GM19438 (cell line): Measurements from ENCODE around the gene PHF21B.
"Not testable (repeated sequence)": the region's sequence is repeated elsewhere in the genome, so short reads cannot be mapped to it uniquely, and the experiment has no call there.

Experiments
- ATAC-seq: cut with Tn5 transposase; IDR thresholded peaks from one replicate; pipeline ENCODE4 v1.9.1; 2021; ENCODE audit warnings: low read depth; ENCODE audit not compliant: unreplicated experiment

Gene PHF21B

GRCh38 chr22:44903164-44903563, 106.6 kb downstream of the PHF21B start:
- ATAC-seq: not testable (repeated sequence)

GRCh38 chr22:44901301-44901700, 108.5 kb downstream of the PHF21B start:
- ATAC-seq: no peak

- ATAC-seq: no peak
Observed at GRCh38 chr22:44898236-44898635, 111.6 kb downstream of the PHF21B start.

- no peak for ATAC-seq
Observed at GRCh38 chr22:44895296-44896055, 114.3 kb downstream of the PHF21B start.

- ATAC-seq: no peak
Observed at GRCh38 chr22:44894782-44895181, 115.0 kb downstream of the PHF21B start.

GRCh38 chr22:44894321-44894720, 115.5 kb downstream of the PHF21B start:
- ATAC-seq: no peak

- no peak for ATAC-seq
Observed at GRCh38 chr22:44893731-44894080, 116.1 kb downstream of the PHF21B start.

- ATAC-seq: no peak
Observed at GRCh38 chr22:44892803-44893730, 116.7 kb downstream of the PHF21B start.

GRCh38 chr22:44892243-44892642, 117.6 kb downstream of the PHF21B start:
- ATAC-seq: no peak

GRCh38 chr22:44891791-44892190, 118.0 kb downstream of the PHF21B start:
- no peak for ATAC-seq

- ATAC-seq: no peak
Observed at GRCh38 chr22:44891293-44891747, 118.5 kb downstream of the PHF21B start.

GRCh38 chr22:44890416-44891292, 119.2 kb downstream of the PHF21B start:
- ATAC-seq: no peak

GRCh38 chr22:44889255-44889878, 120.4 kb downstream of the PHF21B start:
- ATAC-seq: no peak

- no peak for ATAC-seq
Observed at GRCh38 chr22:44888491-44889254, 121.1 kb downstream of the PHF21B start.

GRCh38 chr22:44887941-44888366, 121.9 kb downstream of the PHF21B start:
- no peak for ATAC-seq

GRCh38 chr22:44885806-44886360, 123.9 kb downstream of the PHF21B start:
- ATAC-seq: no peak

GRCh38 chr22:44884968-44885805, 124.6 kb downstream of the PHF21B start:
- ATAC-seq: no peak

GRCh38 chr22:44884562-44884961, 125.2 kb downstream of the PHF21B start:
- no peak for ATAC-seq
